IMR-90 (cell line): ENCODE results near the gene TLR9. TPM values are rescaled to one million over a fixed set of nuclear protein-coding genes. Genes with fewer than 3 reads are reported as not detected.

ENCODE experiments used
- ATAC-seq: fragments of 200-7000 bp; cut with Tn5 transposase; 2 replicates; pipeline ENCODE4 v1.9.1; 2020; ENCODE audit warnings: low read depth, mild to moderate bottlenecking, moderate library complexity
- BruUV-seq: library from RNA; stranded (reverse); fragments of 400-500 nt; replicated peaks from 2 replicates; lab custom pipeline; 2021; lab: Mats Ljungman, UMichigan
- CTCF ChIA-PET: fragments of 300-600 bp; formaldehyde crosslinking; extraction: SDS; loops from one replicate; lab custom pipeline; 2021; ENCODE audit warnings: antibody characterized with exemption; lab: Yijun Ruan, JAX
- POLR2A ChIA-PET: fragments of 300-600 bp; sonication (Branson Sonifier 250); formaldehyde crosslinking; loops from one replicate; lab custom pipeline; 2022; ENCODE audit warnings: antibody characterized with exemption; ENCODE audit not compliant: unreplicated experiment; lab: Charles Lee
- DNase-seq: peaks from one replicate; pipeline ENCODE4 v3.0.0; 2013
- H2AFZ ChIP-seq: replicated peaks from 2 replicates; pipeline ENCODE3; 2013; ENCODE audit warnings: low read length, mild to moderate bottlenecking; ENCODE audit not compliant: poor library complexity
- H2AK5ac ChIP-seq: 2 replicates; pipeline ENCODE4 v1.6.1; 2013; ENCODE audit warnings: low read depth, low read length, inconsistent platforms
- H2AK9ac ChIP-seq: replicated peaks from 2 replicates; pipeline ENCODE3; 2013; ENCODE audit warnings: mild to moderate bottlenecking, low read depth, low read length, moderate library complexity; ENCODE audit not compliant: poor library complexity
- H2BK120ac ChIP-seq: 2 replicates; pipeline ENCODE4 v1.6.1; 2013; ENCODE audit warnings: low read depth, low read length, inconsistent platforms
- H2BK15ac ChIP-seq: 3 replicates; pipeline ENCODE4 v1.6.1; 2013; ENCODE audit warnings: low read depth, low read length, inconsistent platforms
- H2BK20ac ChIP-seq: 2 replicates; pipeline ENCODE4 v1.6.1; 2013; ENCODE audit warnings: low read depth, mild to moderate bottlenecking, inconsistent platforms, low read length, moderate library complexity
- H2BK5ac ChIP-seq: 2 replicates; pipeline ENCODE4 v1.6.1; 2013; ENCODE audit warnings: mild to moderate bottlenecking, low read depth, low read length, inconsistent platforms; ENCODE audit not compliant: poor library complexity, severe bottlenecking
- H3K14ac ChIP-seq: replicated peaks from 2 replicates; pipeline ENCODE4 v1.6.1; 2013; ENCODE audit warnings: low read depth, low read length, inconsistent platforms
- H3K18ac ChIP-seq: 2 replicates; pipeline ENCODE4 v1.6.1; 2013; ENCODE audit warnings: low read depth, low read length, control low read depth
- H3K23ac ChIP-seq: 2 replicates; pipeline ENCODE4 v1.6.1; 2013; ENCODE audit warnings: low read depth, low read length, inconsistent platforms
- H3K27ac ChIP-seq: 2 replicates; pipeline ENCODE4 v1.5.1; 2013; ENCODE audit warnings: mild to moderate bottlenecking, control low read depth, low read length; ENCODE audit not compliant: insufficient read depth
- H3K27me3 ChIP-seq: 2 replicates; pipeline ENCODE4 v1.6.1; 2013; ENCODE audit warnings: low read length; ENCODE audit not compliant: control insufficient read depth, insufficient read depth
- H3K36me3 ChIP-seq: 2 replicates; pipeline ENCODE4 v1.6.1; 2013; ENCODE audit warnings: low read length, mixed read lengths; ENCODE audit not compliant: control insufficient read depth, insufficient read depth
- H3K4ac ChIP-seq: 2 replicates; pipeline ENCODE4 v1.6.1; 2013; ENCODE audit warnings: low read depth, low read length, inconsistent platforms
- H3K4me1 ChIP-seq: 2 replicates; pipeline ENCODE4 v1.6.1; 2013; ENCODE audit warnings: low read length, mixed read lengths; ENCODE audit not compliant: control insufficient read depth, insufficient read depth
- H3K4me2 ChIP-seq: 2 replicates; pipeline ENCODE4 v1.6.1; 2013; ENCODE audit warnings: low read depth, mild to moderate bottlenecking, control low read depth, low read length, moderate library complexity
- H3K4me3 ChIP-seq: 2 replicates; pipeline ENCODE4 v1.5.1; 2013; ENCODE audit warnings: low read depth, mild to moderate bottlenecking, control low read depth, low read length, moderate library complexity; ENCODE audit not compliant: insufficient read depth
- H3K56ac ChIP-seq: 2 replicates; pipeline ENCODE4 v1.6.1; 2013; ENCODE audit warnings: low read length, inconsistent platforms; ENCODE audit not compliant: insufficient read depth; ENCODE audit errors: extremely low read depth
- H3K79me1 ChIP-seq, 2 experiments: 2 replicates each; pipeline ENCODE4 v1.6.1; 2013; ENCODE audit warnings: low read length in 2 of 2, inconsistent platforms in 1 of 2, low read depth in 1 of 2
- H3K9ac ChIP-seq: 2 replicates; pipeline ENCODE4 v1.6.1; 2013; ENCODE audit warnings: low read depth, low read length, control low read depth
- H3K9me1 ChIP-seq: 2 replicates; pipeline ENCODE4 v1.6.1; 2013; ENCODE audit warnings: low read length, inconsistent platforms; ENCODE audit not compliant: insufficient read depth
- H3K9me3 ChIP-seq: 2 replicates; pipeline ENCODE4 v1.6.1; 2013; ENCODE audit warnings: low read length; ENCODE audit not compliant: control insufficient read depth, insufficient read depth
- H4K20me1 ChIP-seq: 2 replicates; pipeline ENCODE4 v1.6.1; 2013; ENCODE audit warnings: low read length, inconsistent platforms; ENCODE audit not compliant: insufficient read depth
- H4K5ac ChIP-seq: 2 replicates; pipeline ENCODE4 v1.6.1; 2013; ENCODE audit warnings: mild to moderate bottlenecking, low read depth, low read length, control low read depth
- H4K8ac ChIP-seq, 2 experiments: 2 replicates each; pipeline ENCODE4 v1.6.1; 2013; ENCODE audit warnings: low read depth in 2 of 2, low read length in 2 of 2, control low read depth in 1 of 2, inconsistent platforms in 1 of 2
- H4K91ac ChIP-seq: 2 replicates; pipeline ENCODE4 v1.6.1; 2013; ENCODE audit warnings: low read depth, low read length, inconsistent platforms; ENCODE audit not compliant: insufficient read depth
- BHLHE40 ChIP-seq: fragments of 150-350 bp; IDR thresholded peaks from 2 replicates; pipeline ENCODE4 v1.6.1; 2016; ENCODE audit warnings: mild to moderate bottlenecking, low read depth, low read length
- CEBPB ChIP-seq: IDR thresholded peaks from 2 replicates; pipeline ENCODE4 v1.6.1; 2012; ENCODE audit warnings: low read depth, low read length, improper control_type of control experiment
- FOS ChIP-seq: fragments of 150-350 bp; IDR thresholded peaks from 2 replicates; pipeline ENCODE4 v1.6.1; 2016; ENCODE audit warnings: low read depth, low read length
- MAFK ChIP-seq: IDR thresholded peaks from 2 replicates; pipeline ENCODE4 v1.6.1; 2012; ENCODE audit warnings: low read depth, low read length, improper control_type of control experiment
- MAZ ChIP-seq: IDR thresholded peaks from 2 replicates; pipeline ENCODE4 v1.6.1; 2012; ENCODE audit warnings: low read depth, mild to moderate bottlenecking, low read length, improper control_type of control experiment, moderate library complexity, borderline replicate concordance
- MXI1 ChIP-seq: IDR thresholded peaks from 2 replicates; pipeline ENCODE4 v1.6.1; 2012; ENCODE audit warnings: low read depth, mild to moderate bottlenecking, low read length, moderate library complexity, borderline replicate concordance
- RAD21 ChIP-seq: IDR thresholded peaks from 2 replicates; pipeline ENCODE4 v1.6.1; 2012; ENCODE audit warnings: low read length, improper control_type of control experiment
- RCOR1 ChIP-seq: IDR thresholded peaks from 2 replicates; pipeline ENCODE4 v1.6.1; 2012; ENCODE audit warnings: mild to moderate bottlenecking, low read length, improper control_type of control experiment; ENCODE audit not compliant: insufficient replicate concordance
- RFX5 ChIP-seq: IDR thresholded peaks from 2 replicates; pipeline ENCODE4 v1.8.0; 2012; ENCODE audit warnings: low read depth, mild to moderate bottlenecking, low read length, moderate library complexity
- SMC3 ChIP-seq: fragments of 150-350 bp; IDR thresholded peaks from 2 replicates; pipeline ENCODE4 v1.6.1; 2016; ENCODE audit warnings: low read depth, mild to moderate bottlenecking, antibody characterized with exemption, low read length, moderate library complexity
- WGBS, 2 experiments: methylation state at CpG; one replicate each; pipeline versions ENCODE4 v1.1.5 to v1.1.7; 2013; ENCODE audit warnings: missing lambda C conversion rate in 2 of 2; ENCODE audit not compliant: insufficient read length in 1 of 2; ENCODE audit errors: extremely low coverage in 2 of 2; 5-methylcytosine and 5-hydroxymethylcytosine counted together
- dilution Hi-C: fragments of 300-500 bp; cut with HindIII; formaldehyde crosslinking; loops from one replicate; pipeline ENCODE4 v1.14.3; 2018; ENCODE audit warnings: low sequenced_read_pairs; ENCODE audit not compliant: unreplicated experiment
- in situ Hi-C: fragments of 300-500 bp; cut with MboI; formaldehyde crosslinking; loops from 3 replicates; pipeline ENCODE4 v1.14.3; 2019; ENCODE audit warnings: low sequenced_read_pairs, inconsistent platforms, mixed read lengths
- intact Hi-C: fragments of 100-400 bp; cut with micrococcal nuclease; formaldehyde crosslinking; loops from 2 replicates; pipeline ENCODE4 v1.10.0; 2022
- polyA plus RNA-seq, 3 experiments: library from polyadenylated mRNA; depleted of rRNA; stranded (reverse); fragments of >200 nt; gene quantifications; 2 replicates each; pipeline ENCODE4 v1.2.3, GENCODE V29; 2012; ENCODE audit warnings: low replicate concordance in 1 of 3
- total RNA-seq: library from RNA; depleted of rRNA; stranded (reverse); fragments of >200 nt; gene quantifications from 2 replicates; pipeline ENCODE4 v1.2.3, GENCODE V29; 2012
- TF ChIP-seq, protein P1 (sequence below): fragments of 150-350 bp; IDR thresholded peaks from 2 replicates; pipeline ENCODE4 v1.6.1; 2017; ENCODE audit warnings: mild to moderate bottlenecking, antibody characterized with exemption, low read length, low read depth

TLR9 gene
- total and polyA plus RNA-seq, 2 of the 4 experiments (the other 2 are of a cell fraction) = not detected

DNA sequence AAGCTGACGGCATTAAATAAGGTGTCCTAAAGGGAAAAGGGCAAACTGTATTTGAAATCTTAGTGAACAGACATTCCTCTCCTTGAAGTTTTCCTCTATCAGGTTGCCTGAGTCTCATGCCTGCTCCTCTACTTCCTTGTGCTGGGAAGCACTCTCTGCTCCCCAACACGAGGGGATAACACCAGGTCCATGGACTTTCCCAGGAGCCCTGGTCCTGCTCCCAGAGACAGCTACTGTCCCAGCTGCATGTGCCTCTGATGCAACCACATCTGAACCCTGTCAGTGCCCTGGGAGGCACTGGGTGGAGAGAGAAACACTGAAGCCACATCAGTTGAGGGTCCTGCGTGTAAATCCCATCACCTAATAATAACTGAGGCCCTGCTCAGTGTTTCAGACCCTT is 7.4 kb downstream of the TLR9 start:
- Histone ChIP-seq H3K4me3 (no peak overlapping the region), H2BK120ac (no peak overlapping the region), H2BK15ac (no peak overlapping the region), H3K4me2 (no peak overlapping the region), H2BK20ac (no peak overlapping the region), H3K4ac (no peak overlapping the region; the same call in 1 of the 2 replicates), H3K36me3 (peaks cover 24% of the 10 kb centered on the region), H3K23ac (no peak overlapping the region), H3K4me1 (peaks cover 8% of the 10 kb centered on the region), H3K79me1 (peaks cover 0 to 6% of the 10 kb centered on the region in 2 experiments; a peak in 1 of 4 replicates), H3K27ac (no peak overlapping the region), H2AFZ (no peak overlapping the region), H3K18ac (no peak overlapping the region), H4K91ac (no peak overlapping the region), H3K9me1 (peaks cover 16% of the 10 kb centered on the region), H2AK5ac (peak overlapping the region; percentile 82; the same call in 1 of the 2 replicates), H3K14ac (no peak overlapping the region), H3K9ac (no peak overlapping the region), H4K20me1 (peaks cover 15% of the 10 kb centered on the region), H4K8ac (no peak overlapping the region), H2AK9ac (peak overlapping the region; percentile 78), H3K56ac (no peak overlapping the region), H2BK5ac (no peak overlapping the region), H4K5ac (no peak overlapping the region), H3K27me3 (no peaks in the 10 kb centered on the region), H3K9me3 (no peaks in the 10 kb centered on the region)
- no TSS peak for BruUV-seq
- ChIA-PET POLR2A (no interaction called here), CTCF (no interaction called here)
- no peak for DNase-seq
- in situ Hi-C loops = no loop called here
- TF ChIP-seq BHLHE40 = no peak
- no peak for TF ChIP-seq MXI1
- TF ChIP-seq, protein P1, sequence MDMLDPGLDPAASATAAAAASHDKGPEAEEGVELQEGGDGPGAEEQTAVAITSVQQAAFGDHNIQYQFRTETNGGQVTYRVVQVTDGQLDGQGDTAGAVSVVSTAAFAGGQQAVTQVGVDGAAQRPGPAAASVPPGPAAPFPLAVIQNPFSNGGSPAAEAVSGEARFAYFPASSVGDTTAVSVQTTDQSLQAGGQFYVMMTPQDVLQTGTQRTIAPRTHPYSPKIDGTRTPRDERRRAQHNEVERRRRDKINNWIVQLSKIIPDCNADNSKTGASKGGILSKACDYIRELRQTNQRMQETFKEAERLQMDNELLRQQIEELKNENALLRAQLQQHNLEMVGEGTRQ = no peak
- no peak for TF ChIP-seq FOS
- no peak for TF ChIP-seq MAZ
- no peak for TF ChIP-seq RAD21
- TF ChIP-seq CEBPB = no peak
- no peak for TF ChIP-seq RCOR1
- TF ChIP-seq RFX5 = no peak
- no peak for TF ChIP-seq SMC3
- TF ChIP-seq MAFK = no peak
- ATAC-seq = no peak
- no CpG with 5 or more reads among the region's 3 CpGs for WGBS, 2 experiments
- dilution Hi-C loops = no loop called here
- intact Hi-C loops = no loop called here
